SK-N-SH (cell line): Measurements from ENCODE around the gene RANBP9. TPM values are rescaled to one million over a fixed set of nuclear protein-coding genes. Genes with fewer than 3 reads are reported as not detected.
A peak's percentile ranks its signal among the peaks of the same experiment; 100 is the strongest.

Experiments
- CTCF ChIA-PET: fragments of 300-600, 350-600 bp; formaldehyde crosslinking; extraction: SDS; loops from one replicate; lab custom pipeline; 2021; lab: Yijun Ruan, JAX
- POLR2A ChIA-PET: fragments of 350-600 bp; sonication (Branson Sonifier 250); formaldehyde crosslinking; extraction: SDS; loops from one replicate; lab custom pipeline; 2020; ENCODE audit warnings: antibody characterized with exemption, inconsistent platforms; lab: Yijun Ruan, JAX
- DNase-seq: peaks from one replicate; pipeline ENCODE4 v3.0.0; 2012
- H2AFZ ChIP-seq: fragments of 200-600 bp; sonication (generic); 2 replicates; pipeline ENCODE4 v1.8.1; 2016; ENCODE audit warnings: antibody characterized with exemption, mild to moderate bottlenecking, low read depth
- H3F3A ChIP-seq: fragments of 200-600 bp; sonication (generic); replicated peaks from 2 replicates; pipeline ENCODE3; 2016; ENCODE audit warnings: antibody characterized with exemption, mild to moderate bottlenecking; ENCODE audit not compliant: insufficient read depth
- H3K27ac ChIP-seq, 2 experiments: fragments of 200-500 bp in 1 of 2; fragments of 200-600 bp in 1 of 2; sonication (Bioruptor generic) in 1 of 2; sonication (generic), shearing (Covaris generic) in 1 of 2; 2 replicates each; pipeline versions ENCODE4 v1.5.1 to v1.6.1; 2014 to 2016; ENCODE audit warnings: low read depth in 2 of 2, inconsistent platforms in 1 of 2, low read length in 1 of 2, mild to moderate bottlenecking in 1 of 2, mixed read lengths in 1 of 2
- H3K27me3 ChIP-seq: fragments of 200-600 bp; sonication (generic), shearing (Covaris generic); 2 replicates; pipeline ENCODE4 v1.6.1; 2016; ENCODE audit warnings: mixed run types; ENCODE audit not compliant: insufficient read depth
- H3K36me3 ChIP-seq, 2 experiments: fragments of 200-500 bp in 1 of 2; fragments of 200-600 bp in 1 of 2; sonication (Bioruptor generic) in 1 of 2; sonication (generic) in 1 of 2; replicated peaks in 1 of 2; 2 replicates each; pipeline versions ENCODE3 to v1.5.1; 2014 to 2016; ENCODE audit warnings: low read length in 1 of 2, mild to moderate bottlenecking in 1 of 2; ENCODE audit not compliant: insufficient read depth in 2 of 2, control insufficient read depth in 1 of 2
- H3K4me1 ChIP-seq, 2 experiments: fragments of 200-500 bp in 1 of 2; fragments of 200-600 bp in 1 of 2; sonication (Bioruptor generic) in 1 of 2; sonication (generic), shearing (Covaris generic) in 1 of 2; 2 replicates each; pipeline versions ENCODE4 v1.5.1 to v1.6.1; 2014 to 2016; ENCODE audit warnings: low read depth in 1 of 2, low read length in 1 of 2, mixed run types in 1 of 2; ENCODE audit not compliant: insufficient read depth in 2 of 2, control insufficient read depth in 1 of 2
- H3K4me2 ChIP-seq: fragments of 200-600 bp; sonication (generic), shearing (Covaris generic); 2 replicates; pipeline ENCODE4 v1.6.1; 2017; ENCODE audit warnings: mixed run types
- H3K4me3 ChIP-seq, 2 experiments: fragments of 200-500 bp in 1 of 2; fragments of 200-600 bp in 1 of 2; sonication (Bioruptor generic) in 1 of 2; sonication (generic), shearing (Covaris generic) in 1 of 2; 2 replicates each; pipeline versions ENCODE4 v1.5.1 to v1.8.1; 2014 to 2016; ENCODE audit warnings: low read depth in 2 of 2, inconsistent platforms in 1 of 2, low read length in 1 of 2, mild to moderate bottlenecking in 1 of 2, mixed read lengths in 1 of 2, moderate library complexity in 1 of 2
- H3K79me2 ChIP-seq: fragments of 200-600 bp; sonication (generic); 2 replicates; pipeline ENCODE4 v1.8.1; 2017; ENCODE audit warnings: mild to moderate bottlenecking; ENCODE audit not compliant: insufficient read depth
- H3K9ac ChIP-seq: fragments of 200-600 bp; sonication (generic); 2 replicates; pipeline ENCODE4 v1.6.1; 2017; ENCODE audit warnings: mixed run types
- H3K9me2 ChIP-seq: fragments of 200-600 bp; sonication (generic); 2 replicates; pipeline ENCODE4 v1.6.1; 2017; ENCODE audit warnings: mixed run types
- H3K9me3 ChIP-seq: fragments of 200-600 bp; sonication (generic); 2 replicates; pipeline ENCODE4 v1.6.1; 2017; ENCODE audit warnings: mixed run types, mild to moderate bottlenecking, moderate library complexity
- H4K20me1 ChIP-seq: fragments of 200-600 bp; sonication (generic); 2 replicates; pipeline ENCODE4 v1.6.1; 2017; ENCODE audit warnings: mild to moderate bottlenecking, mixed run types; ENCODE audit not compliant: insufficient read depth
- CTCF ChIP-seq: fragments of 200-600 bp; sonication (generic); IDR thresholded peaks from 2 replicates; pipeline ENCODE4 v1.6.1; 2017; ENCODE audit warnings: antibody characterized with exemption, mild to moderate bottlenecking, moderate library complexity
- ELF1 ChIP-seq: IDR thresholded peaks from 2 replicates; pipeline ENCODE4 v1.4.0; 2012
- EP300 ChIP-seq, 2 experiments: IDR thresholded peaks; 2 replicates each; pipeline versions ENCODE4 v1.4.0 to v1.6.1; 2012; ENCODE audit warnings: borderline replicate concordance in 1 of 2, low read depth in 1 of 2, low read length in 1 of 2
- FOSL2 ChIP-seq: IDR thresholded peaks from 2 replicates; pipeline ENCODE4 v1.4.0; 2012; ENCODE audit warnings: low read depth, mild to moderate bottlenecking, moderate library complexity, borderline replicate concordance
- IRF3 ChIP-seq: fragments of 150-350 bp; IDR thresholded peaks from 2 replicates; pipeline ENCODE4 v1.6.1; 2016; ENCODE audit warnings: mild to moderate bottlenecking, low read depth, low read length
- JUND ChIP-seq: IDR thresholded peaks from 2 replicates; pipeline ENCODE4 v1.4.0; 2012
- MEF2A ChIP-seq: IDR thresholded peaks from 2 replicates; pipeline ENCODE4 v1.4.0; 2012; ENCODE audit warnings: low read depth, borderline replicate concordance
- NRF1 ChIP-seq: IDR thresholded peaks from 2 replicates; pipeline ENCODE4 v1.6.1; 2012; ENCODE audit warnings: low read depth, mild to moderate bottlenecking, low read length
- PBX3 ChIP-seq: IDR thresholded peaks from 2 replicates; pipeline ENCODE4; 2012
- POLR2AphosphoS5 ChIP-seq: IDR thresholded peaks from 2 replicates; pipeline ENCODE4 v1.6.1; 2012; ENCODE audit warnings: low read depth, low read length
- RAD21 ChIP-seq: IDR thresholded peaks from 2 replicates; pipeline ENCODE4 v1.6.1; 2012; ENCODE audit warnings: mild to moderate bottlenecking, low read length
- RCOR1 ChIP-seq: fragments of 150-350 bp; IDR thresholded peaks from 2 replicates; pipeline ENCODE4 v1.6.1; 2017; ENCODE audit warnings: antibody characterized with exemption, low read length
- RFX5 ChIP-seq: IDR thresholded peaks from 2 replicates; pipeline ENCODE4 v1.6.1; 2012; ENCODE audit warnings: mild to moderate bottlenecking, improper control_type of control experiment, low read length
- SIN3A ChIP-seq: IDR thresholded peaks from 2 replicates; pipeline ENCODE4 v1.6.1; 2012; ENCODE audit warnings: low read depth, mild to moderate bottlenecking, low read length, moderate library complexity, borderline replicate concordance
- TAF1 ChIP-seq: IDR thresholded peaks from 2 replicates; pipeline ENCODE4 v1.6.1; 2012; ENCODE audit warnings: low read depth, mild to moderate bottlenecking, low read length, moderate library complexity, borderline replicate concordance
- TCF12 ChIP-seq: IDR thresholded peaks from 2 replicates; pipeline ENCODE4 v1.4.0; 2012
- TEAD4 ChIP-seq: IDR thresholded peaks from 2 replicates; pipeline ENCODE4 v1.4.0; 2012; ENCODE audit warnings: mild to moderate bottlenecking, borderline replicate concordance; ENCODE audit not compliant: insufficient read depth
- WGBS: methylation state at CpG from one replicate; pipeline ENCODE4 v1.1.6; 2017; ENCODE audit warnings: low lambda C conversion rate; 5-methylcytosine and 5-hydroxymethylcytosine counted together
- polyA plus RNA-seq, 3 experiments: library from polyadenylated mRNA; depleted of rRNA; stranded (reverse); fragments of >200 nt; gene quantifications; 2 replicates each; pipeline ENCODE4 v1.2.3, GENCODE V29; 2012
- TF ChIP-seq, protein P1 (sequence below): IDR thresholded peaks from 2 replicates; pipeline ENCODE4 v1.4.0; 2012; ENCODE audit warnings: low read depth

RANBP9 gene
- polyA plus RNA-seq, 1 of the 3 experiments (the other 2 are of a cell fraction), result 20.4 TPM

DNA sequence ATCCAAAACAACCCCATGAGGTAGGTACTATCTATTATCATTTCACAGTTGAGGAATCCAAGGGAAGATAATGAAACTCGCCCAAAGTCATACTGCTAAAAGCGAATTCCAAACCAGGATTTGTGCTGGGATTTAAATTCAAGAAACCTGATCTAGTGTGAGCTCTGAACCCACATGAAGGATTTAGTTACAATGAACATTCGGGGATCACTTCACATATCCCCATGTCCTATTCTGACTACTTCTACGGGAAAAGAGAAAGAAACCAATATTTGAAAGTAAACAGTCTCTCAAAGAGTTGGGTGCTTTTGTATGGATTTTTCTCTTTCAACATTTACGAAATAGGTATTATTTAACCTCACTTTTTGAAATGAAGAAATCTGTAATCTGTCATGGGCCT is 12.9 kb downstream of the RANBP9 start (continued):
- TF ChIP-seq, protein P1, sequence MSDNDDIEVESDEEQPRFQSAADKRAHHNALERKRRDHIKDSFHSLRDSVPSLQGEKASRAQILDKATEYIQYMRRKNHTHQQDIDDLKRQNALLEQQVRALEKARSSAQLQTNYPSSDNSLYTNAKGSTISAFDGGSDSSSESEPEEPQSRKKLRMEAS, result no peak
- no peak for TF ChIP-seq IRF3
- TF ChIP-seq, all 33 proteins: peak for 0

GRCh38 chr6:13697857-13698256 is 13.8 kb downstream of the RANBP9 start:
- H2AFZ ChIP-seq, result no peak overlapping the region
- no peaks in the 10 kb centered on the region for H3K27me3 ChIP-seq
- CTCF ChIA-PET, result no interaction called here
- H3K9me3 ChIP-seq, result no peaks in the 10 kb centered on the region
- DNase-seq, result no peak
- no peaks in the 10 kb centered on the region for H3K9me2 ChIP-seq
- no peak overlapping the region for H3K4me2 ChIP-seq
- peaks cover 0 to 33% of the 10 kb centered on the region in 2 experiments; a peak in 2 of 4 replicates for H3K4me1 ChIP-seq
- H4K20me1 ChIP-seq, result peaks cover 13% of the 10 kb centered on the region; the same call in 1 of the 2 replicates
- peaks cover 13 to 17% of the 10 kb centered on the region in 2 experiments for H3K36me3 ChIP-seq
- peaks cover 97% of the 10 kb centered on the region for H3K79me2 ChIP-seq
- H3K27ac ChIP-seq, result no peak overlapping the region
- no peak overlapping the region for H3K9ac ChIP-seq
- 100% methylated on average over 2 of the region's 2 CpGs for WGBS
- H3F3A ChIP-seq, result peaks cover 29% of the 10 kb centered on the region
- TF ChIP-seq TCF12, result no peak
- TF ChIP-seq PBX3, result no peak
- TF ChIP-seq RFX5, result no peak
- no peak for TF ChIP-seq TEAD4
- POLR2A ChIA-PET, result no interaction called here
- no peak overlapping the region for H3K4me3 ChIP-seq

GRCh38 chr6:13696226-13696625 is 15.4 kb downstream of the RANBP9 start:
- no peaks in the 10 kb centered on the region for H3K27me3 ChIP-seq
- 19% methylated on average over 1 of the region's 1 CpG for WGBS

More at GRCh38 chr6:13696226-13696625, 15.4 kb downstream of the RANBP9 start:
- Histone ChIP-seq H3K9me3 (no peaks in the 10 kb centered on the region), H3K79me2 (peaks cover 97% of the 10 kb centered on the region), H4K20me1 (peaks cover 10% of the 10 kb centered on the region; the same call in 1 of the 2 replicates), H3K4me1 (peaks cover 0 to 33% of the 10 kb centered on the region in 2 experiments; a peak in 2 of 4 replicates), H2AFZ (no peak overlapping the region), H3K36me3 (peaks cover 17% of the 10 kb centered on the region in 2 experiments), H3F3A (peaks cover 29% of the 10 kb centered on the region), H3K4me2 (peak overlapping the region; percentile 20; the same call in 1 of the 2 replicates), H3K27ac (peak overlapping the region in 1 of 2 experiments; percentile 57; a peak in 2 of 4 replicates), H3K9me2 (no peaks in the 10 kb centered on the region), H3K4me3 (no peak overlapping the region), H3K9ac (no peak overlapping the region)
- no peak for TF ChIP-seq EP300 (IDR thresholded peaks at IDR 0.05; ENCODE audit: borderline replicate concordance in 1 of 2, low read depth in 1 of 2, low read length in 1 of 2)
- TF ChIP-seq NRF1, result no peak
- peak; percentile 68 for TF ChIP-seq FOSL2
- no peak for TF ChIP-seq TAF1
- TF ChIP-seq SIN3A, result no peak
- no peak for TF ChIP-seq CTCF
- no peak for TF ChIP-seq POLR2AphosphoS5
- TF ChIP-seq JUND, result 0 out of 2 replicates have a peak, but pooled peaks have one; percentile 29
- TF ChIP-seq TCF12, result peak; percentile 27; the same call in 1 of the 2 replicates
- no peak for TF ChIP-seq MEF2A
- no peak for TF ChIP-seq RAD21
- no peak for TF ChIP-seq RCOR1
- TF ChIP-seq ELF1, result no peak
- ChIA-PET POLR2A (no interaction called here), CTCF (interaction anchor here (0.6 to 2.0 kb wide), 3 partner anchors 8 to 215 kb away, joined by 3 to 11 read pairs (median 3); partner anchors contain the start of gene NOL7)
- DNase-seq, result no peak
